ENCODE measurements around the gene PTPRC.

The PTPRC gene

DNA sequence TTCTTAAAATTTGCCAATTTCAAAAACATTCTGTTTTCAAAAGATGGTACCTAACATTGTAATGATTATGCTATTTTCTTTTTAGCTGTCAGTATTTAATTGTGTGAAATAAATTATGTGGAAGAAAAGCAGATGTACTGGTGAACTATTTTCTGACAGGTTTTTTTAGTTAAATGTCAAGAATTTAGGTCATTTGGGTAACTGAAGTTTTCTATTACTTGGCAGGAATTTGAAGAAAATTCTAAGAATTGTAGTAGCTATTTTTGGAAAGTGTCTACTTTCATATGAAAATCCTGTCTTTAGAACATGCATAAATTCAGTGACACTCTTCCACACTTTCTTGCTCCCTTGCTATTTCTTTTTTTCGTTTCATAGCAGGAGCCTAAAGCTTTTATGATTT lies 28.5 kb upstream of the PTPRC start (continued):
- TF ChIP-seq ZNF585B (tag by site-specific recombination; IDR thresholded peaks at IDR 0.05), result no peak

DNA sequence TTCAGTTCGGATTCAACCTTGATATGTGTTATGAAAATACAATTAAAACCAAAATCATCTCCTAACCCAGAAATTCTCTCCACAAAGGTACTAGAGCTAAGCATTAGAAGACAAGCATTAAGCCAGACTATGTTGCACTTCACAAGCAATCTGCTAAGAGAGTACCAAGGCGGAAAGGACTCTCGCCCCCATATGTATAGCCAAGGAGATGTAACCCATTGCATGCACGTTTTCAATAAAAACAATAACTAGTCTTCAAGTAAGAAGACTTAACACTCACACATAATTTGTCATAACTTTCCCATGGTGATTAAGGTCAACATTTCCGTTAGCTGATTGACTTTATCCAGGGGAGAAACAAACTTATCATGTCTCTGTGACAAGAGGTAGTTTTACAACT lies 27.6 kb upstream of the PTPRC start:
- TF ChIP-seq, protein P1, sequence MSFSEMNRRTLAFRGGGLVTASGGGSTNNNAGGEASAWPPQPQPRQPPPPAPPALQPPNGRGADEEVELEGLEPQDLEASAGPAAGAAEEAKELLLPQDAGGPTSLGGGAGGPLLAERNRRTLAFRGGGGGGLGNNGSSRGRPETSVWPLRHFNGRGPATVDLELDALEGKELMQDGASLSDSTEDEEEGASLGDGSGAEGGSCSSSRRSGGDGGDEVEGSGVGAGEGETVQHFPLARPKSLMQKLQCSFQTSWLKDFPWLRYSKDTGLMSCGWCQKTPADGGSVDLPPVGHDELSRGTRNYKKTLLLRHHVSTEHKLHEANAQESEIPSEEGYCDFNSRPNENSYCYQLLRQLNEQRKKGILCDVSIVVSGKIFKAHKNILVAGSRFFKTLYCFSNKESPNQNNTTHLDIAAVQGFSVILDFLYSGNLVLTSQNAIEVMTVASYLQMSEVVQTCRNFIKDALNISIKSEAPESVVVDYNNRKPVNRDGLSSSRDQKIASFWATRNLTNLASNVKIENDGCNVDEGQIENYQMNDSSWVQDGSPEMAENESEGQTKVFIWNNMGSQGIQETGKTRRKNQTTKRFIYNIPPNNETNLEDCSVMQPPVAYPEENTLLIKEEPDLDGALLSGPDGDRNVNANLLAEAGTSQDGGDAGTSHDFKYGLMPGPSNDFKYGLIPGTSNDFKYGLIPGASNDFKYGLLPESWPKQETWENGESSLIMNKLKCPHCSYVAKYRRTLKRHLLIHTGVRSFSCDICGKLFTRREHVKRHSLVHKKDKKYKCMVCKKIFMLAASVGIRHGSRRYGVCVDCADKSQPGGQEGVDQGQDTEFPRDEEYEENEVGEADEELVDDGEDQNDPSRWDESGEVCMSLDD (tag by site-specific recombination; IDR thresholded peaks at IDR 0.05), result no peak
- TF ChIP-seq ZNF16 (tag by site-specific recombination; IDR thresholded peaks at IDR 0.05; ENCODE audit: low read depth) (no peak), ZNF660 (tag by site-specific recombination; IDR thresholded peaks at IDR 0.05) (no peak), ZNF501 (tag by site-specific recombination; IDR thresholded peaks at IDR 0.05) (no peak), ZNF747 (tag by site-specific recombination; IDR thresholded peaks at IDR 0.05) (no peak), ZNF701 (tag by site-specific recombination; IDR thresholded peaks at IDR 0.05) (no peak), KLF7 (tag by site-specific recombination; IDR thresholded peaks at IDR 0.05; ENCODE audit: borderline replicate concordance) (no peak)
- Histone ChIP-seq H3K27ac (ENCODE audit: extremely low read depth, low read depth, low read length) (no peak overlapping the region), H3K4me1 (ENCODE audit: control insufficient read depth, insufficient read depth, low read length) (no peaks in the 10 kb centered on the region), H3K9me3 (ENCODE audit: control insufficient read depth, insufficient read depth, low read depth, low read length) (no peaks in the 10 kb centered on the region), H3K4me3 (ENCODE audit: low read depth, low read length) (no peak overlapping the region), H3K36me3 (ENCODE audit: control insufficient read depth in 2 of 2, insufficient read depth in 1 of 2, low read length in 2 of 2) (no peaks in the 10 kb centered on the region)
- CTCF ChIA-PET, result no interaction called here
- POLR2A ChIA-PET, result no interaction called here

DNA sequence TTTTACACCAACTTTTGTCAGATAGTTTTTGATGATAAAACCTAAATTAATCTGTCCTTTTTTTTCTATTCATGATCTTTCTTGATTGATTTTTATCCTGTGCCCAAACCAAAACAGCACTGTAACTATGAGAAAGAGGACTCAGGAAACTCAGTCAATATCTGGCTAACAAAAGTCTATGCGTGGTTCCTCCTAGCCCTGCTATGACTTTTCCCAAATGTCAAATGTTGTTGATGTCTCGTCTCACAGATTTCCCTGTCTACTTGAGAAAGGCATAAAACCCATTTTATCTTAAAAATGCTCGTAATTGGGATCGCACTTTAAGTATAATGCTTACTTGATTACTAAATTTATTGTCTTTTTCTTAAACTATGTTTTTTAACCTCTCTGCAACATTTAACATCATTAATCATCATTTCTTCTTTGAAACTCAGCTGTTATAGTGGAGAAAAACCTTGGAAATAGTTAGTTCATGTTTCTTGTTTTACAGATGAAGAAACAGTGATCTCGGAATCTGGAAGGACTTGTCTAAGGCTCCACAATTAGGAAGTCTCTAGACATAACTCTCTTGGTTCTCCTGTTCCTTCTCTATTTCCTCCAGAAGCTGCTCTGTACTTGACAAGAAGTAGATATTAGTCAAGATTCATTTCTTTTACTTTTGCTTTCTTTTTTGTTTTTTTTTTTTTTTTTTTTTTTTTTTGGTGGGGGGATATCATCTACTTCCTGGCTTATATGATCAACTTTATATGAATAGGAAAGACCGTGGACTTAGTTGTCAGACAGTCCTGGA lies 26.2 kb upstream of the PTPRC start:
- ChIA-PET CTCF (no interaction called here), POLR2A (no interaction called here)
- Histone ChIP-seq H3K9me3 (ENCODE audit: control insufficient read depth, insufficient read depth, low read depth, low read length) (no peaks in the 10 kb centered on the region), H3K4me1 (ENCODE audit: control insufficient read depth, insufficient read depth, low read length) (no peaks in the 10 kb centered on the region), H3K27ac (ENCODE audit: extremely low read depth, low read depth, low read length) (no peak overlapping the region), H3K36me3 (ENCODE audit: control insufficient read depth in 2 of 2, insufficient read depth in 1 of 2, low read length in 2 of 2) (no peaks in the 10 kb centered on the region), H3K4me3 (ENCODE audit: low read depth, low read length) (no peak overlapping the region)
- TF ChIP-seq, protein P2, sequence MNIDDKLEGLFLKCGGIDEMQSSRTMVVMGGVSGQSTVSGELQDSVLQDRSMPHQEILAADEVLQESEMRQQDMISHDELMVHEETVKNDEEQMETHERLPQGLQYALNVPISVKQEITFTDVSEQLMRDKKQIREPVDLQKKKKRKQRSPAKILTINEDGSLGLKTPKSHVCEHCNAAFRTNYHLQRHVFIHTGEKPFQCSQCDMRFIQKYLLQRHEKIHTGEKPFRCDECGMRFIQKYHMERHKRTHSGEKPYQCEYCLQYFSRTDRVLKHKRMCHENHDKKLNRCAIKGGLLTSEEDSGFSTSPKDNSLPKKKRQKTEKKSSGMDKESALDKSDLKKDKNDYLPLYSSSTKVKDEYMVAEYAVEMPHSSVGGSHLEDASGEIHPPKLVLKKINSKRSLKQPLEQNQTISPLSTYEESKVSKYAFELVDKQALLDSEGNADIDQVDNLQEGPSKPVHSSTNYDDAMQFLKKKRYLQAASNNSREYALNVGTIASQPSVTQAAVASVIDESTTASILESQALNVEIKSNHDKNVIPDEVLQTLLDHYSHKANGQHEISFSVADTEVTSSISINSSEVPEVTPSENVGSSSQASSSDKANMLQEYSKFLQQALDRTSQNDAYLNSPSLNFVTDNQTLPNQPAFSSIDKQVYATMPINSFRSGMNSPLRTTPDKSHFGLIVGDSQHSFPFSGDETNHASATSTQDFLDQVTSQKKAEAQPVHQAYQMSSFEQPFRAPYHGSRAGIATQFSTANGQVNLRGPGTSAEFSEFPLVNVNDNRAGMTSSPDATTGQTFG (tag by site-specific recombination; IDR thresholded peaks at IDR 0.05; ENCODE audit: borderline replicate concordance), result no peak
- TF ChIP-seq SCRT2 (tag by site-specific recombination; IDR thresholded peaks at IDR 0.05), result no peak
- no peak for TF ChIP-seq ZNF19 (tag by site-specific recombination; IDR thresholded peaks at IDR 0.05; ENCODE audit: low read depth)
- TF ChIP-seq ZBTB1 (tag by site-specific recombination; IDR thresholded peaks at IDR 0.05), result no peak
- TF ChIP-seq ZNF274 (IDR thresholded peaks at IDR 0.05; ENCODE audit: low read length), result no peak
- no peak for TF ChIP-seq ZNF274 (tag by site-specific recombination; IDR thresholded peaks at IDR 0.05; ENCODE audit: borderline replicate concordance)
- no peak for TF ChIP-seq ZNF155 (tag by site-specific recombination; IDR thresholded peaks at IDR 0.05)
- TF ChIP-seq, protein P3, sequence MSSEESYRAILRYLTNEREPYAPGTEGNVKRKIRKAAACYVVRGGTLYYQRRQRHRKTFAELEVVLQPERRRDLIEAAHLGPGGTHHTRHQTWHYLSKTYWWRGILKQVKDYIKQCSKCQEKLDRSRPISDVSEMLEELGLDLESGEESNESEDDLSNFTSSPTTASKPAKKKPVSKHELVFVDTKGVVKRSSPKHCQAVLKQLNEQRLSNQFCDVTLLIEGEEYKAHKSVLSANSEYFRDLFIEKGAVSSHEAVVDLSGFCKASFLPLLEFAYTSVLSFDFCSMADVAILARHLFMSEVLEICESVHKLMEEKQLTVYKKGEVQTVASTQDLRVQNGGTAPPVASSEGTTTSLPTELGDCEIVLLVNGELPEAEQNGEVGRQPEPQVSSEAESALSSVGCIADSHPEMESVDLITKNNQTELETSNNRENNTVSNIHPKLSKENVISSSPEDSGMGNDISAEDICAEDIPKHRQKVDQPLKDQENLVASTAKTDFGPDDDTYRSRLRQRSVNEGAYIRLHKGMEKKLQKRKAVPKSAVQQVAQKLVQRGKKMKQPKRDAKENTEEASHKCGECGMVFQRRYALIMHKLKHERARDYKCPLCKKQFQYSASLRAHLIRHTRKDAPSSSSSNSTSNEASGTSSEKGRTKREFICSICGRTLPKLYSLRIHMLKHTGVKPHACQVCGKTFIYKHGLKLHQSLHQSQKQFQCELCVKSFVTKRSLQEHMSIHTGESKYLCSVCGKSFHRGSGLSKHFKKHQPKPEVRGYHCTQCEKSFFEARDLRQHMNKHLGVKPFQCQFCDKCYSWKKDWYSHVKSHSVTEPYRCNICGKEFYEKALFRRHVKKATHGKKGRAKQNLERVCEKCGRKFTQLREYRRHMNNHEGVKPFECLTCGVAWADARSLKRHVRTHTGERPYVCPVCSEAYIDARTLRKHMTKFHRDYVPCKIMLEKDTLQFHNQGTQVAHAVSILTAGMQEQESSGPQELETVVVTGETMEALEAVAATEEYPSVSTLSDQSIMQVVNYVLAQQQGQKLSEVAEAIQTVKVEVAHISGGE (tag by site-specific recombination; conservative IDR thresholded peaks at IDR 0.05; ENCODE audit: low read depth), result no peak
- TF ChIP-seq, protein P4, sequence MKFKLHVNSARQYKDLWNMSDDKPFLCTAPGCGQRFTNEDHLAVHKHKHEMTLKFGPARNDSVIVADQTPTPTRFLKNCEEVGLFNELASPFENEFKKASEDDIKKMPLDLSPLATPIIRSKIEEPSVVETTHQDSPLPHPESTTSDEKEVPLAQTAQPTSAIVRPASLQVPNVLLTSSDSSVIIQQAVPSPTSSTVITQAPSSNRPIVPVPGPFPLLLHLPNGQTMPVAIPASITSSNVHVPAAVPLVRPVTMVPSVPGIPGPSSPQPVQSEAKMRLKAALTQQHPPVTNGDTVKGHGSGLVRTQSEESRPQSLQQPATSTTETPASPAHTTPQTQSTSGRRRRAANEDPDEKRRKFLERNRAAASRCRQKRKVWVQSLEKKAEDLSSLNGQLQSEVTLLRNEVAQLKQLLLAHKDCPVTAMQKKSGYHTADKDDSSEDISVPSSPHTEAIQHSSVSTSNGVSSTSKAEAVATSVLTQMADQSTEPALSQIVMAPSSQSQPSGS (tag by site-specific recombination; IDR thresholded peaks at IDR 0.05; ENCODE audit: low read depth), result no peak
- TF ChIP-seq ZNF211 (tag by site-specific recombination; IDR thresholded peaks at IDR 0.05; ENCODE audit: low read depth), result no peak
- TF ChIP-seq, protein P1 (tag by site-specific recombination; IDR thresholded peaks at IDR 0.05), result no peak
- no peak for TF ChIP-seq ZNF394 (tag by site-specific recombination; IDR thresholded peaks at IDR 0.05; ENCODE audit: borderline replicate concordance)
